HG03342 (cell line): Measurements from ENCODE around the gene HSD17B4.
"Not testable (repeated sequence)": the region's sequence is repeated elsewhere in the genome, so short reads cannot be mapped to it uniquely, and the experiment has no call there.

Source experiments
- ATAC-seq: cut with Tn5 transposase; IDR thresholded peaks from one replicate; pipeline ENCODE4 v1.9.1; 2021; ENCODE audit warnings: mild to moderate bottlenecking, moderate library complexity; ENCODE audit not compliant: unreplicated experiment

The HSD17B4 gene

GRCh38 chr5:119432674-119433237 lies 19.5 kb upstream of the HSD17B4 start:
- ATAC-seq = not testable (repeated sequence)

- peak; percentile 99 for ATAC-seq
Measured at GRCh38 chr5:119435436-119436132, 16.7 kb upstream of the HSD17B4 start.

GRCh38 chr5:119437785-119438586 lies 14.3 kb upstream of the HSD17B4 start:
- not testable (repeated sequence) for ATAC-seq

GRCh38 chr5:119438587-119438917 lies 13.7 kb upstream of the HSD17B4 start:
- ATAC-seq = not testable (repeated sequence)

GRCh38 chr5:119439140-119439631 lies 13.1 kb upstream of the HSD17B4 start:
- no peak for ATAC-seq

- not testable (repeated sequence) for ATAC-seq
Measured at GRCh38 chr5:119439632-119440031, 12.7 kb upstream of the HSD17B4 start.

GRCh38 chr5:119444643-119445042 lies 7.7 kb upstream of the HSD17B4 start:
- not testable (repeated sequence) for ATAC-seq

GRCh38 chr5:119445544-119445943 lies 6.8 kb upstream of the HSD17B4 start:
- ATAC-seq = no peak

- ATAC-seq = no peak
Measured at GRCh38 chr5:119449882-119450281, 2.4 kb upstream of the HSD17B4 start.

- not testable (repeated sequence) for ATAC-seq
Measured at GRCh38 chr5:119450627-119451026, 1.7 kb upstream of the HSD17B4 start.

- ATAC-seq = no peak
Measured at GRCh38 chr5:119451561-119451960, 736 bp upstream of the HSD17B4 start.

- ATAC-seq = no peak
Measured at GRCh38 chr5:119452060-119452372, 281 bp upstream of the HSD17B4 start.

- ATAC-seq = peak; percentile 6
Measured at GRCh38 chr5:119453040-119453373, 710 bp downstream of the HSD17B4 start.

GRCh38 chr5:119454171-119454570 lies 1.9 kb downstream of the HSD17B4 start:
- no peak for ATAC-seq

GRCh38 chr5:119458911-119459632 lies 6.8 kb downstream of the HSD17B4 start:
- ATAC-seq = no peak

GRCh38 chr5:119465640-119466039 lies 13.3 kb downstream of the HSD17B4 start:
- ATAC-seq = no peak

- ATAC-seq = no peak
Measured at GRCh38 chr5:119468286-119468685, 16.0 kb downstream of the HSD17B4 start.

- ATAC-seq = peak; percentile 68
Measured at GRCh38 chr5:119470105-119470763, 17.9 kb downstream of the HSD17B4 start.

GRCh38 chr5:119470851-119471451 lies 18.7 kb downstream of the HSD17B4 start:
- peak; percentile 58 for ATAC-seq

- ATAC-seq = no peak
Measured at GRCh38 chr5:119473241-119473640, 20.9 kb downstream of the HSD17B4 start.
